ENCODE results near the gene SLC4A4. TPM values are rescaled to one million over a fixed set of nuclear protein-coding genes. Genes with fewer than 3 reads are reported as not detected.

The SLC4A4 gene
- total and polyA plus RNA-seq, 4 donors = 3.0 to 36.7 (median 8.2) TPM

- Histone ChIP-seq H3K27ac (ENCODE audit: low read depth in 1 of 2, low read length in 2 of 2) (no peak overlapping the region), H3K27me3 (ENCODE audit: control insufficient read depth in 4 of 4, insufficient read depth in 4 of 4, low read length in 3 of 4) (no peaks in the 10 kb centered on the region), H3K4me1 (ENCODE audit: control insufficient read depth in 4 of 4, insufficient read depth in 4 of 4, low read length in 3 of 4) (no peaks in the 10 kb centered on the region), H3K9me3 (ENCODE audit: control insufficient read depth in 4 of 4, low read length in 3 of 4) (no peaks in the 10 kb centered on the region), H3K36me3 (ENCODE audit: control insufficient read depth in 4 of 4, insufficient read depth in 3 of 4, low read depth in 1 of 4, low read length in 3 of 4) (no peaks in the 10 kb centered on the region), H3K9ac (ENCODE audit: low read depth in 1 of 2, low read length in 2 of 2) (no peak overlapping the region), H3K4me3 (ENCODE audit: low read depth in 1 of 3, low read length in 3 of 3) (no peak overlapping the region)
- DNase-seq (ENCODE audit: low spot score) = no peak
- TF ChIP-seq, protein P1, sequence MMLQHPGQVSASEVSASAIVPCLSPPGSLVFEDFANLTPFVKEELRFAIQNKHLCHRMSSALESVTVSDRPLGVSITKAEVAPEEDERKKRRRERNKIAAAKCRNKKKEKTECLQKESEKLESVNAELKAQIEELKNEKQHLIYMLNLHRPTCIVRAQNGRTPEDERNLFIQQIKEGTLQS (IDR thresholded peaks at IDR 0.05) = no peak
- TF ChIP-seq SP1 (IDR thresholded peaks at IDR 0.05) (no peak), NR2F2 (IDR thresholded peaks at IDR 0.05) (no peak), RXRA (IDR thresholded peaks at IDR 0.05) (no peak), GABPA (IDR thresholded peaks at IDR 0.05 in 1 of 2, conservative IDR thresholded peaks at IDR 0.05 in 1 of 2) (no peak), FOXA2 (IDR thresholded peaks at IDR 0.05) (no peak), RAD21 (IDR thresholded peaks at IDR 0.05) (no peak), MAX (IDR thresholded peaks at IDR 0.05) (no peak), FOXA1 (IDR thresholded peaks at IDR 0.05) (no peak), TAF1 (conservative IDR thresholded peaks at IDR 0.05) (no peak), EGR1 (IDR thresholded peaks at IDR 0.05; ENCODE audit: low read depth in 2 of 2) (no peak), JUND (IDR thresholded peaks at IDR 0.05) (no peak), REST (IDR thresholded peaks at IDR 0.05) (no peak), HNF4A (conservative IDR thresholded peaks at IDR 0.05) (no peak)
- TF ChIP-seq, protein P2, sequence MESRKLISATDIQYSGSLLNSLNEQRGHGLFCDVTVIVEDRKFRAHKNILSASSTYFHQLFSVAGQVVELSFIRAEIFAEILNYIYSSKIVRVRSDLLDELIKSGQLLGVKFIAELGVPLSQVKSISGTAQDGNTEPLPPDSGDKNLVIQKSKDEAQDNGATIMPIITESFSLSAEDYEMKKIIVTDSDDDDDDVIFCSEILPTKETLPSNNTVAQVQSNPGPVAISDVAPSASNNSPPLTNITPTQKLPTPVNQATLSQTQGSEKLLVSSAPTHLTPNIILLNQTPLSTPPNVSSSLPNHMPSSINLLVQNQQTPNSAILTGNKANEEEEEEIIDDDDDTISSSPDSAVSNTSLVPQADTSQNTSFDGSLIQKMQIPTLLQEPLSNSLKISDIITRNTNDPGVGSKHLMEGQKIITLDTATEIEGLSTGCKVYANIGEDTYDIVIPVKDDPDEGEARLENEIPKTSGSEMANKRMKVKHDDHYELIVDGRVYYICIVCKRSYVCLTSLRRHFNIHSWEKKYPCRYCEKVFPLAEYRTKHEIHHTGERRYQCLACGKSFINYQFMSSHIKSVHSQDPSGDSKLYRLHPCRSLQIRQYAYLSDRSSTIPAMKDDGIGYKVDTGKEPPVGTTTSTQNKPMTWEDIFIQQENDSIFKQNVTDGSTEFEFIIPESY (IDR thresholded peaks at IDR 0.05) = no peak
Observed at GRCh38 chr4:71593311-71593710, 254.5 kb downstream of the SLC4A4 start.

DNA sequence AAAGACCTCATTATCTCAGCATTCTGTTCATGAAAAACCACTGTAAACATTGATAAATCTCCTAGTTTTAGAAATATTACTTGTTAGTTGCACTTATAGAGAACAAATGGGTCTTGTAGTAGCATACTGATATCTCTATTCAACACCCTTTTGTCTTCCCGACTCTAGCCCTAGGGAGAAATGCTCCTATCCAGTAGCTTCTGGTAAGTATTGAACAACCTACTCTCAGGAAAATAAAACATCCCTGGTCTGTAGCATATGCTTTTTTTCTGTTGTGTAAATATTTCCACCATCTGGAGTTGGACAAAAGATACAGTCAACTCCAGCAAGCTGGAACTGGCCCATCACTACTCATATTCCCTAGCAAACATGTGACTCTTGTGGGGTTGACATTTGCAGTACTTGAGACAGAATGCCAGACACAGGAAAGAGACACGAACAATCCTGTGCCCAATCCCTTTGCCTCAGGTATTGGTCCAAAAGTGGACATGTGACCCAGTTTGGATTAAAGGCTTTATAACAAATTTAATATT lies 256.8 kb downstream of the SLC4A4 start:
- 57% methylated on average over 2 of the region's 2 CpGs for WGBS
- Histone ChIP-seq H3K4me3 (ENCODE audit: low read depth in 1 of 3, low read length in 3 of 3) (no peak overlapping the region), H3K36me3 (ENCODE audit: control insufficient read depth in 4 of 4, insufficient read depth in 3 of 4, low read depth in 1 of 4, low read length in 3 of 4) (no peaks in the 10 kb centered on the region), H3K9ac (ENCODE audit: low read depth in 1 of 2, low read length in 2 of 2) (no peak overlapping the region), H3K27ac (ENCODE audit: low read depth in 1 of 2, low read length in 2 of 2) (no peak overlapping the region), H3K4me1 (ENCODE audit: control insufficient read depth in 4 of 4, insufficient read depth in 4 of 4, low read length in 3 of 4) (no peaks in the 10 kb centered on the region), H3K9me3 (ENCODE audit: control insufficient read depth in 4 of 4, low read length in 3 of 4) (no peaks in the 10 kb centered on the region), H3K27me3 (ENCODE audit: control insufficient read depth in 4 of 4, insufficient read depth in 4 of 4, low read length in 3 of 4) (no peaks in the 10 kb centered on the region)
- DNase-seq (ENCODE audit: low spot score) = no peak
- TF ChIP-seq TAF1 (conservative IDR thresholded peaks at IDR 0.05) (no peak), MAX (IDR thresholded peaks at IDR 0.05) (no peak), FOXA1 (IDR thresholded peaks at IDR 0.05) (no peak), GABPA (IDR thresholded peaks at IDR 0.05 in 1 of 2, conservative IDR thresholded peaks at IDR 0.05 in 1 of 2) (no peak), NR2F2 (IDR thresholded peaks at IDR 0.05) (no peak), HNF4G (IDR thresholded peaks at IDR 0.05) (no peak), CTCF (IDR thresholded peaks at IDR 0.05; ENCODE audit: low read depth, low read length, missing input control) (no peak), RXRA (IDR thresholded peaks at IDR 0.05) (no peak), YY1 (IDR thresholded peaks at IDR 0.05) (no peak), EGR1 (IDR thresholded peaks at IDR 0.05; ENCODE audit: low read depth in 2 of 2) (no peak), REST (IDR thresholded peaks at IDR 0.05) (no peak), HNF4A (conservative IDR thresholded peaks at IDR 0.05) (no peak), JUND (IDR thresholded peaks at IDR 0.05) (no peak)
- TF ChIP-seq, protein P1 (IDR thresholded peaks at IDR 0.05) = no peak

Measured in liver (tissue), 9 donors.